K562 (cell line): ENCODE measurements around the gene OR7E24. TPM values are rescaled to one million over a fixed set of nuclear protein-coding genes. Genes with fewer than 3 reads are reported as not detected.

Experiments
- polyA plus RNA-seq, 8 experiments: library from polyadenylated mRNA; depleted of rRNA in 4 of 8; stranded (reverse) in 5 of 8; unstranded in 3 of 8; fragments of >200 nt; fragmentation: Nextera tagmentation in 2 of 8; fragmentation: Illumina TruSeq in 1 of 8; extraction: Ambion mirVana in 2 of 8; extraction: Trizol in 1 of 8; gene quantifications; 2 replicates each; pipeline versions ENCODE4 v1.2.1 to v1.2.3, GENCODE V29; 2011 to 2014; ENCODE audit warnings: inconsistent platforms in 1 of 8, missing spikeins in 1 of 8
- total RNA-seq, 7 experiments: library from RNA; depleted of rRNA in 6 of 7; stranded (reverse); fragments of >200 nt in 6 of 7; fragmentation: Illumina TruSeq in 2 of 7; extraction: Trizol in 2 of 7; gene quantifications; 2 replicates each; pipeline versions ENCODE4 v1.2.1 to v1.2.3, GENCODE V29; 2011 to 2021; ENCODE audit warnings: low replicate concordance in 1 of 7

OR7E24 gene
- total and polyA plus RNA-seq, 9 of the 15 experiments (the other 6 are each of a cell fraction or from before 2014, with no cell fraction given) = not detected

Other genes with a start within 250 kb of the OR7E24 start
Only the 7 nearest of the 13 such genes appear.
- gene OR7G3, start 124.0 kb upstream of the OR7E24 start, total RNA-seq (2014; rRNA removed) = not detected in 2 replicates
- gene OR7G3, start 124.0 kb upstream of the OR7E24 start, total RNA-seq (2014; rRNA removed; fragmentation: Illumina TruSeq; extraction: Trizol) = not detected in 2 replicates
- gene OR7G3, start 124.0 kb upstream of the OR7E24 start, total RNA-seq (2015; rRNA removed; fragmentation: Illumina TruSeq; extraction: Trizol) = not detected in 2 replicates
- gene OR7G3, start 124.0 kb upstream of the OR7E24 start, total RNA-seq (2021) = not detected in 2 replicates
- gene OR7G3, start 124.0 kb upstream of the OR7E24 start, polyA plus RNA-seq (2011; rRNA removed) = not detected in 2 replicates
- gene OR7G3, start 124.0 kb upstream of the OR7E24 start, polyA plus RNA-seq (2014; fragmentation: Illumina TruSeq; extraction: Trizol) = not detected in 2 replicates
- not detected for gene OR7G3, start 124.0 kb upstream of the OR7E24 start, polyA plus RNA-seq (2014; fragmentation: Nextera tagmentation; extraction: Ambion mirVana)
- not detected in 2 replicates for gene OR7G3, start 124.0 kb upstream of the OR7E24 start, polyA plus RNA-seq (2014; rRNA removed)
- 17.3 and 21.7 TPM in 2 replicates for gene ZNF317, start 110.5 kb upstream of the OR7E24 start, total RNA-seq (2014; rRNA removed)
- gene ZNF317, start 110.5 kb upstream of the OR7E24 start, total RNA-seq (2014; rRNA removed; fragmentation: Illumina TruSeq; extraction: Trizol) = 35.4 and 37.7 TPM in 2 replicates
- 31.4 and 34.8 TPM in 2 replicates for gene ZNF317, start 110.5 kb upstream of the OR7E24 start, total RNA-seq (2015; rRNA removed; fragmentation: Illumina TruSeq; extraction: Trizol)
- gene ZNF317, start 110.5 kb upstream of the OR7E24 start, total RNA-seq (2021) = 37.1 and 43.2 TPM in 2 replicates
- gene ZNF317, start 110.5 kb upstream of the OR7E24 start, polyA plus RNA-seq (2011; rRNA removed) = 20.1 and 23.1 TPM in 2 replicates
- 38.6 and 40.5 TPM in 2 replicates for gene ZNF317, start 110.5 kb upstream of the OR7E24 start, polyA plus RNA-seq (2014; fragmentation: Illumina TruSeq; extraction: Trizol)
- 10 to 100 TPM; 23.9 to 37.9 TPM for gene ZNF317, start 110.5 kb upstream of the OR7E24 start, polyA plus RNA-seq (2014; fragmentation: Nextera tagmentation; extraction: Ambion mirVana)
- 17.3 and 18.6 TPM in 2 replicates for gene ZNF317, start 110.5 kb upstream of the OR7E24 start, polyA plus RNA-seq (2014; rRNA removed)
- 0.05 and 0.20 TPM in 2 replicates for gene OR7D2, start 72.0 kb upstream of the OR7E24 start, total RNA-seq (2014; rRNA removed)
- 0.45 and 0.51 TPM in 2 replicates for gene OR7D2, start 72.0 kb upstream of the OR7E24 start, total RNA-seq (2014; rRNA removed; fragmentation: Illumina TruSeq; extraction: Trizol)
- 0.43 and 0.72 TPM in 2 replicates for gene OR7D2, start 72.0 kb upstream of the OR7E24 start, total RNA-seq (2015; rRNA removed; fragmentation: Illumina TruSeq; extraction: Trizol)
- 0.40 and 0.49 TPM in 2 replicates for gene OR7D2, start 72.0 kb upstream of the OR7E24 start, total RNA-seq (2021)
- 0.75 and 1.2 TPM in 2 replicates for gene OR7D2, start 72.0 kb upstream of the OR7E24 start, polyA plus RNA-seq (2011; rRNA removed)
- gene OR7D2, start 72.0 kb upstream of the OR7E24 start, polyA plus RNA-seq (2014; fragmentation: Illumina TruSeq; extraction: Trizol) = 0.39 and 0.62 TPM in 2 replicates
- gene OR7D2, start 72.0 kb upstream of the OR7E24 start, polyA plus RNA-seq (2014; fragmentation: Nextera tagmentation; extraction: Ambion mirVana) = under 1 TPM; 0.22 to 0.25 TPM
- gene OR7D2, start 72.0 kb upstream of the OR7E24 start, polyA plus RNA-seq (2014; rRNA removed) = 0.42 and 0.45 TPM in 2 replicates
- not detected in 2 replicates for gene OR7D4, start 31.3 kb upstream of the OR7E24 start, total RNA-seq (2014; rRNA removed)
- gene OR7D4, start 31.3 kb upstream of the OR7E24 start, total RNA-seq (2014; rRNA removed; fragmentation: Illumina TruSeq; extraction: Trizol) = not detected in 2 replicates
- gene OR7D4, start 31.3 kb upstream of the OR7E24 start, total RNA-seq (2015; rRNA removed; fragmentation: Illumina TruSeq; extraction: Trizol) = not detected in 2 replicates
- not detected in 2 replicates for gene OR7D4, start 31.3 kb upstream of the OR7E24 start, total RNA-seq (2021)
- not detected in 2 replicates for gene OR7D4, start 31.3 kb upstream of the OR7E24 start, polyA plus RNA-seq (2011; rRNA removed)
- gene OR7D4, start 31.3 kb upstream of the OR7E24 start, polyA plus RNA-seq (2014; fragmentation: Illumina TruSeq; extraction: Trizol) = not detected in 2 replicates
- gene OR7D4, start 31.3 kb upstream of the OR7E24 start, polyA plus RNA-seq (2014; fragmentation: Nextera tagmentation; extraction: Ambion mirVana) = not detected
- gene OR7D4, start 31.3 kb upstream of the OR7E24 start, polyA plus RNA-seq (2014; rRNA removed) = not detected in 2 replicates
- gene ZNF699, start 58.9 kb downstream of the OR7E24 start, total RNA-seq (2014; rRNA removed) = 2.8 and 3.8 TPM in 2 replicates
- gene ZNF699, start 58.9 kb downstream of the OR7E24 start, total RNA-seq (2014; rRNA removed; fragmentation: Illumina TruSeq; extraction: Trizol) = 3.1 and 4.4 TPM in 2 replicates
- gene ZNF699, start 58.9 kb downstream of the OR7E24 start, total RNA-seq (2015; rRNA removed; fragmentation: Illumina TruSeq; extraction: Trizol) = 1.8 and 3.1 TPM in 2 replicates
- gene ZNF699, start 58.9 kb downstream of the OR7E24 start, total RNA-seq (2021) = 3.0 and 4.1 TPM in 2 replicates
- 2.2 and 2.8 TPM in 2 replicates for gene ZNF699, start 58.9 kb downstream of the OR7E24 start, polyA plus RNA-seq (2011; rRNA removed)
- 1.9 and 2.1 TPM in 2 replicates for gene ZNF699, start 58.9 kb downstream of the OR7E24 start, polyA plus RNA-seq (2014; fragmentation: Illumina TruSeq; extraction: Trizol)
- gene ZNF699, start 58.9 kb downstream of the OR7E24 start, polyA plus RNA-seq (2014; fragmentation: Nextera tagmentation; extraction: Ambion mirVana) = under 1 TPM; 0.08 to 0.25 TPM
- gene ZNF699, start 58.9 kb downstream of the OR7E24 start, polyA plus RNA-seq (2014; rRNA removed) = 2.2 and 3.3 TPM in 2 replicates
- gene ZNF559, start 73.2 kb downstream of the OR7E24 start, total RNA-seq (2014; rRNA removed) = 4.0 and 4.3 TPM in 2 replicates
- gene ZNF559, start 73.2 kb downstream of the OR7E24 start, total RNA-seq (2014; rRNA removed; fragmentation: Illumina TruSeq; extraction: Trizol) = 14.6 and 15.9 TPM in 2 replicates
- 10.5 and 11.5 TPM in 2 replicates for gene ZNF559, start 73.2 kb downstream of the OR7E24 start, total RNA-seq (2015; rRNA removed; fragmentation: Illumina TruSeq; extraction: Trizol)
- gene ZNF559, start 73.2 kb downstream of the OR7E24 start, total RNA-seq (2021) = 7.4 and 11.7 TPM in 2 replicates
- gene ZNF559, start 73.2 kb downstream of the OR7E24 start, polyA plus RNA-seq (2011; rRNA removed) = 12.2 and 21.5 TPM in 2 replicates
- gene ZNF559, start 73.2 kb downstream of the OR7E24 start, polyA plus RNA-seq (2014; fragmentation: Illumina TruSeq; extraction: Trizol) = 11.6 and 14.5 TPM in 2 replicates
- 10 to 100 TPM; 11.0 to 19.0 TPM for gene ZNF559, start 73.2 kb downstream of the OR7E24 start, polyA plus RNA-seq (2014; fragmentation: Nextera tagmentation; extraction: Ambion mirVana)
- gene ZNF559, start 73.2 kb downstream of the OR7E24 start, polyA plus RNA-seq (2014; rRNA removed) = 9.4 and 11.5 TPM in 2 replicates
- 0.45 and 0.49 TPM in 2 replicates for gene ZNF177, start 112.1 kb downstream of the OR7E24 start, total RNA-seq (2014; rRNA removed)
- gene ZNF177, start 112.1 kb downstream of the OR7E24 start, total RNA-seq (2014; rRNA removed; fragmentation: Illumina TruSeq; extraction: Trizol) = 0.64 and 1.2 TPM in 2 replicates
- gene ZNF177, start 112.1 kb downstream of the OR7E24 start, total RNA-seq (2015; rRNA removed; fragmentation: Illumina TruSeq; extraction: Trizol) = 0.76 and 1.1 TPM in 2 replicates
- gene ZNF177, start 112.1 kb downstream of the OR7E24 start, total RNA-seq (2021) = 0.45 and 0.82 TPM in 2 replicates
- 0.73 and 1.1 TPM in 2 replicates for gene ZNF177, start 112.1 kb downstream of the OR7E24 start, polyA plus RNA-seq (2011; rRNA removed)
- gene ZNF177, start 112.1 kb downstream of the OR7E24 start, polyA plus RNA-seq (2014; fragmentation: Illumina TruSeq; extraction: Trizol) = 0.78 and 1.8 TPM in 2 replicates
- 1 to 10 TPM in 1 of 2 experiments, under 1 TPM in 1; 0.25 to 1.2 TPM for gene ZNF177, start 112.1 kb downstream of the OR7E24 start, polyA plus RNA-seq (2014; fragmentation: Nextera tagmentation; extraction: Ambion mirVana)
- gene ZNF177, start 112.1 kb downstream of the OR7E24 start, polyA plus RNA-seq (2014; rRNA removed) = 0.46 and 1.5 TPM in 2 replicates